Cardiac fibroblast (primary cell): ENCODE data around the gene RPA3.

Source experiments
- DNase-seq, 2 donors: peaks; one replicate each; pipeline versions ENCODE4 v3.0.0 to v3.0.0-alpha.2; 2010; ENCODE audit warnings: low read depth in 2 of 2
- H3K4me3 ChIP-seq, 2 donors: replicated peaks in 1 of 2; 1 replicate in 1 of 2; 2 replicates in 1 of 2; pipeline ENCODE4 v1.5.1; 2011; ENCODE audit warnings: low read depth in 2 of 2, low read length in 2 of 2, mild to moderate bottlenecking in 2 of 2, moderate library complexity in 1 of 2
- TF ChIP-seq, protein P1 (sequence below): IDR thresholded peaks from one replicate; pipeline ENCODE4 v1.5.1; 2011; ENCODE audit warnings: low read depth, mild to moderate bottlenecking, low read length, inconsistent platforms

The RPA3 gene

GRCh38 chr7:7757576-7757975 lies 39.2 kb upstream of the RPA3 start:
- no peak for DNase-seq
- TF ChIP-seq, protein P1, sequence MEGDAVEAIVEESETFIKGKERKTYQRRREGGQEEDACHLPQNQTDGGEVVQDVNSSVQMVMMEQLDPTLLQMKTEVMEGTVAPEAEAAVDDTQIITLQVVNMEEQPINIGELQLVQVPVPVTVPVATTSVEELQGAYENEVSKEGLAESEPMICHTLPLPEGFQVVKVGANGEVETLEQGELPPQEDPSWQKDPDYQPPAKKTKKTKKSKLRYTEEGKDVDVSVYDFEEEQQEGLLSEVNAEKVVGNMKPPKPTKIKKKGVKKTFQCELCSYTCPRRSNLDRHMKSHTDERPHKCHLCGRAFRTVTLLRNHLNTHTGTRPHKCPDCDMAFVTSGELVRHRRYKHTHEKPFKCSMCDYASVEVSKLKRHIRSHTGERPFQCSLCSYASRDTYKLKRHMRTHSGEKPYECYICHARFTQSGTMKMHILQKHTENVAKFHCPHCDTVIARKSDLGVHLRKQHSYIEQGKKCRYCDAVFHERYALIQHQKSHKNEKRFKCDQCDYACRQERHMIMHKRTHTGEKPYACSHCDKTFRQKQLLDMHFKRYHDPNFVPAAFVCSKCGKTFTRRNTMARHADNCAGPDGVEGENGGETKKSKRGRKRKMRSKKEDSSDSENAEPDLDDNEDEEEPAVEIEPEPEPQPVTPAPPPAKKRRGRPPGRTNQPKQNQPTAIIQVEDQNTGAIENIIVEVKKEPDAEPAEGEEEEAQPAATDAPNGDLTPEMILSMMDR: no peak

DNA sequence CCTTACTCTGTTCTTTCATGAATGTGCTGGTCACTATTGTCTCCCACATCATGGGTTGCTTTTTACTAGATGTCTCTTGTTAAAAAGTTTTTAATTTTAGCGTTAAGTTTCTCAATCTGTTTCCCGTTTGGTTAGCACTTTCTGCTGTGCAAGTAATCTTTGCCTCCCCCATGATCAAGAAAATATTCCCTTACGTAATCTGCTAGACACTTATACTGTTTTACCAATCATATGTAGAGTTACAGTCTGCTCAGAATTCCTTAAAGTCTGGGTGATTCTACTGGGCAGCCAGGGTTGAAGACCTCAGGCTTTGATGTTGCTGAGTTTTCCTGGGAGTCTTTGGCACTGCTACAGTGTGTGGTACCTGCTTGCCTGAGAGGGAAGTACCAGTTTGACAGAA lies 38.2 kb upstream of the RPA3 start:
- DNase-seq: no peak
- TF ChIP-seq, protein P1: no peak
- no peak overlapping the region for H3K4me3 ChIP-seq

More at GRCh38 chr7:7757576-7757975, 39.2 kb upstream of the RPA3 start:
- H3K4me3 ChIP-seq: no peak overlapping the region

DNA sequence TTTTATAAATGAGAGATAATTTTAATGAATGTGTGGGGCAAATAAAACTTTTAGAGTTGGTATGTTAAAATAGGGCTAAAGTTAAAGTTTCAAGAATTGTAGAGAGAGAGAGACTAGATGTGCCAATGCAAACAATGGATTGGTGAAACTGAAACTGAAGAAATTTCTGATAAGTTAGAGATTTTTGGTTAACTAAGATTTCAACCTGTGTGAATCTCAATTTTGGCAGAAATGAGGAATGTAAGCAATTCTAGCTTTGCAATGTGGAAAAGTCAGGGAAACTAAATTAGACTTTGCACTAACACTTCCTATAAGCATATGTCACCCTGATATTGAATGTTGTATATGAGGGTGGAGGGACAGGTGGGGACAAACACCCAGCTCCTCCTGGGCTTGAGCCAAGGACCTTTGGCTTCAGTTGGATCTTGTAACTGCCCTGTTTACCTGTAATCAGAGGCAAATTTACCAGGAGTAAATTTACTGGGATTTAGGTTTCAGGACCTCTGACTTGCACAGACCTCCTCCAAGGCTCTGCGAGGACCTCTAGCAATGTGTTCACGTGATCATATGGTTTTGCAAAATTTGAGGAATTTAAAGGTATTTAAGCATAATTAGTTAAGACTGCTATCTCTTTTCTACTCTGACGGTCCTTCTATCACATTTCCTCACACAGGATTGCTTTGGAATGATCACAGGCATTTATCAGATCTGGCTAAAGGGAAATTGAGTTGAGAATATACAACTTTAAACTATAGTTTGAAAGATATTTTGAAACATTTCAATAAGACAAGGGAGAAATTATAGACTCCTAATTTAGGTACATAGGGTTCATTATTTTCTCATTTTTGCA lies 33.1 kb upstream of the RPA3 start:
- no peak overlapping the region for H3K4me3 ChIP-seq
- no peak for DNase-seq
- TF ChIP-seq, protein P1: no peak

DNA sequence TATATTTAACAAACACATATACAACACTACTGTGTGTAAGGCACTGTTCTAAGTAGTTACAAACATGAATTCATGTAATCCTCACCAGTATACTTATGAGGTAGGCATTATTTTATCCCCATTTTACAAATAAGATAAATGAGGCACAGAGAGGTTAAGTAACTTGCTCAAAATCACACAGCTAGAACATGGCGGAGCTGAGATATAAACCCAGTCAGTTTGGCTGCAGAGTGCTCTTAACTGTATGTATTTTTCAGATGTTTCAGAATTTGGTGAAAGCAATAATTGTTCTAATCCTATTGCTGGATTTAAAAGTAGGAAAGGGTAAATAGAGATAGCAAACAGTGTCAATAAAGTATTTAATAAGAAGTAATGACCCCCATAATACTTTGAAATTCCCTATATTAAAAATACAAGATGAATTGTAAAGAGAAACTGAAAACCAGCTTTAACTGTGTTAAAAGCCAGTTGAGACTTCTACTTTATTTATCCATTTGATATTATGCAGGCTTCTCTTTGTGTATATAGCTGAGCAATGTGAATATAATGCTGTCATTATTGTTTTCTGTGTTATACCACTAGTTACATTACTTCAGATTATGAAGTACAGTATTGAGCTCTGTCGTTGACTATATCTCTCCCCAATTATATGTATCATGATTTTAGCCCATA lies 32.3 kb upstream of the RPA3 start:
- TF ChIP-seq, protein P1: no peak
- H3K4me3 ChIP-seq: no peak overlapping the region
- DNase-seq: no peak

DNA sequence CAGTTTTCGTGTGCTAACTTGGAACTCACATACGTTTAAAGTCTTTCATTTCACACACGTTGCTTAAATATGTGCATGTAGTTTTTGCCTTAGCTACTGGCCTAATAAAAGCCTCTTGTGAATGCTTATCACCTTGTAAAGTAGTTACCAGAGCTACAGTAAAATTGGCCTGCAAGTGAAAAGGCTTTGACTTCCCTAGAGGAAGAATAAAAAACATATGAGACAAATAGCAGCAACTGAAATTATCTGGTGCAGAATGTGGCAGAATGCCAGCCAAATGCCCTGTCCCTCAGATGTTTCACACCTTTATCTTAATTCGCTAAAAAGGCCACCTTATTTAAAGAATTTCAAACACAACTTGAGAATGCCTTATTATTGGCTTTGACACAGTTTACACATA lies 28.1 kb upstream of the RPA3 start:
- TF ChIP-seq, protein P1: no peak
- no peak overlapping the region for H3K4me3 ChIP-seq
- DNase-seq: no peak

DNA sequence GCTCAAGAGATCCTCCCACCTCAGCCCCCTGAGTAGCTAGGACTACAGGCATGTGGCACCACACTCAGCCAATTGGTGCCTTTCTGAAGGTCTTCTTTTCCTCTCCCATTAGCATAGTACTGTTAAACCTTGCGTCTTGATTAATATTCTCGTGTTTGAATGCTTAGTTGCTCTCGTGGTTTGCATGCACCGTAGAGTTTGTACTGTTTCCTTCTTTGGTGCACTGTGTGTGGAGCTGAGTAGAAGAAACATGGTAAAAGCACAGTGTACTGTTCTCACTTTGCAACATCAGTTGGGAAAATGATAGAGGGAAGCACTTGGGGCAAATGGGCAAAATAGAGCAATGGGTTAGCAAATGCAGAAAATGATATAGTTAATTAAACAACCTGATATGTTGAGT lies 27.6 kb upstream of the RPA3 start:
- no peak overlapping the region for H3K4me3 ChIP-seq
- TF ChIP-seq, protein P1: no peak
- no peak for DNase-seq
